SU-DHL-6 (cell line): ENCODE measurements around the gene CSNK1G2.

Experiments used
- CTCF ChIP-seq: fragments of 200-600 bp; sonication (generic); IDR thresholded peaks from one replicate; pipeline ENCODE4 v1.5.1; 2017; ENCODE audit warnings: antibody characterized with exemption, mild to moderate bottlenecking, low read length, moderate library complexity; ENCODE audit not compliant: insufficient read depth, poor library complexity, severe bottlenecking
- EZH2phosphoT487 ChIP-seq: fragments of 200-600 bp; sonication (generic), shearing (Covaris generic); conservative IDR thresholded peaks from 2 replicates; pipeline ENCODE4 v1.6.1; 2018; ENCODE audit warnings: mild to moderate bottlenecking, antibody characterized with exemption, low read length, moderate library complexity, mixed read lengths

DNA sequence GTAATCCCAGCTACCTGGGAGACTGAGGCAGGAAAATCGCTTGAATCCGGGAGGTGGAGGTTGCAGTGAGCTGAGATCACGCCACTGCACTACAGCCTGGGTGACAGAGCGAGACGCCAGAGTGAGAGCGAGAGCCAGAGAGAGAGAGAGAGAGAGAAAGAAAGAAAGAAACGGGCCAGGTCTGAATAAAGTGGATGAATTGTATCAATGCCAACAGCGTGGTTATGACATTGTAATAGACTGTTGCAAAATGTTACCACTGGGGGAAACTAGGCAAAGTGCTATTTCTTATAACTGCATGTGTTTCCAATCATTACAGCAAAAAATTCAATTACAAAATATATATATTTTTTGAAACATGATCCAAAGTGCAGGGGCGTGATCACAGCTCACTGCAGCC, 86.4 kb downstream of the CSNK1G2 start:
- TF ChIP-seq CTCF = no peak
- TF ChIP-seq EZH2phosphoT487 = no peak
